Neural progenitor cell (in vitro differentiated cells): ENCODE measurements around the gene DZIP1. TPM values are rescaled to one million over a fixed set of nuclear protein-coding genes. Genes with fewer than 3 reads are reported as not detected.

Source experiments
- DNase-seq: peaks from one replicate; pipeline ENCODE4 v3.0.0-alpha.2; 2016; ENCODE audit warnings: low spot score
- H2AFZ ChIP-seq: fragments of 200-600 bp; sonication (generic); replicated peaks from 2 replicates; pipeline ENCODE4 v1.6.1; 2016; ENCODE audit warnings: antibody characterized with exemption
- H3F3A ChIP-seq: fragments of 200-600 bp; sonication (generic); 2 replicates; pipeline ENCODE4 v1.6.1; 2016; ENCODE audit warnings: antibody characterized with exemption, low read depth
- H3K27ac ChIP-seq: fragments of 200-600 bp; sonication (generic); 2 replicates; pipeline ENCODE4 v1.5.1; 2016; ENCODE audit warnings: mild to moderate bottlenecking
- H3K27me3 ChIP-seq: fragments of 200-600 bp; sonication (generic); 2 replicates; pipeline ENCODE4 v1.6.1; 2016; ENCODE audit warnings: mild to moderate bottlenecking, moderate library complexity
- H3K36me3 ChIP-seq: fragments of 200-600 bp; sonication (generic); 2 replicates; pipeline ENCODE4 v1.5.1; 2016
- H3K4me1 ChIP-seq: fragments of 200-600 bp; sonication (generic); 2 replicates; pipeline ENCODE4 v1.6.1; 2016; ENCODE audit warnings: mixed run types
- H3K4me2 ChIP-seq: fragments of 200-600 bp; sonication (generic); 2 replicates; pipeline ENCODE4 v1.6.1; 2016
- H3K4me3 ChIP-seq: fragments of 200-600 bp; sonication (generic); 2 replicates; pipeline ENCODE4 v1.5.1; 2016
- H3K79me2 ChIP-seq: fragments of 200-600 bp; sonication (generic); 2 replicates; pipeline ENCODE4 v1.6.1; 2016; ENCODE audit warnings: low read depth
- H3K9ac ChIP-seq: fragments of 200-600 bp; sonication (generic); 2 replicates; pipeline ENCODE4 v1.6.1; 2016
- H3K9me3 ChIP-seq: fragments of 200-600 bp; sonication (generic); 2 replicates; pipeline ENCODE4 v1.5.1; 2016; ENCODE audit warnings: low read depth
- H4K20me1 ChIP-seq: fragments of 200-600 bp; sonication (generic); 2 replicates; pipeline ENCODE4 v1.6.1; 2016; ENCODE audit warnings: low read depth
- H3K27ac Mint-ChIP-seq: 3 replicates; pipeline ENCODE4 v1.8.0; 2021; ENCODE audit warnings: mixed read lengths
- H3K27me3 Mint-ChIP-seq: 2 replicates; pipeline ENCODE4 v1.8.0; 2022; ENCODE audit warnings: low read depth, mild to moderate bottlenecking, inconsistent platforms, moderate library complexity, mixed read lengths; ENCODE audit not compliant: insufficient read depth
- H3K36me3 Mint-ChIP-seq: 3 replicates; pipeline ENCODE4 v1.8.0; 2021; ENCODE audit warnings: mixed read lengths
- H3K4me1 Mint-ChIP-seq: 3 replicates; pipeline ENCODE4 v1.8.0; 2021; ENCODE audit warnings: mixed read lengths
- H3K4me3 Mint-ChIP-seq: 3 replicates; pipeline ENCODE4 v1.8.0; 2021; ENCODE audit warnings: mild to moderate bottlenecking, moderate library complexity, mixed read lengths
- H3K9me3 Mint-ChIP-seq: 3 replicates; pipeline ENCODE4 v1.8.0; 2020; ENCODE audit warnings: mixed read lengths
- CTCF ChIP-seq: fragments of 200-600 bp; sonication (generic); IDR thresholded peaks from 2 replicates; pipeline ENCODE4 v1.5.1; 2017; ENCODE audit warnings: antibody characterized with exemption, mild to moderate bottlenecking
- EZH2 ChIP-seq: fragments of 200-600 bp; sonication (generic); IDR thresholded peaks from 2 replicates; pipeline ENCODE4 v1.6.1; 2017; ENCODE audit warnings: antibody characterized with exemption, mild to moderate bottlenecking, moderate library complexity
- EZH2phosphoT487 ChIP-seq: fragments of 200-600 bp; sonication (generic); IDR thresholded peaks from 2 replicates; pipeline ENCODE4 v1.6.1; 2017; ENCODE audit warnings: antibody characterized with exemption
- total RNA-seq: library from RNA; depleted of rRNA; stranded (reverse); fragments of >200 nt; gene quantifications from 2 replicates; pipeline ENCODE4 v1.2.3, GENCODE V29; 2015; ENCODE audit warnings: low replicate concordance

The DZIP1 gene
- total RNA-seq, 1 donor from 2014 or later = 70.4 TPM

- H3K4me1 Mint-ChIP-seq = peaks cover 6% of the 10 kb centered on the region
- Histone ChIP-seq H3K4me2 (no peak overlapping the region), H3K27me3 (peaks cover 12% of the 10 kb centered on the region), H3K9ac (no peak overlapping the region), H2AFZ (no peak overlapping the region), H3K4me3 (no peak overlapping the region), H3K27ac (no peak overlapping the region), H3K9me3 (no peaks in the 10 kb centered on the region), H4K20me1 (no peaks in the 10 kb centered on the region), H3K4me1 (peaks cover 16% of the 10 kb centered on the region), H3F3A (peaks cover 8% of the 10 kb centered on the region), H3K36me3 (no peaks in the 10 kb centered on the region), H3K79me2 (no peaks in the 10 kb centered on the region)
- no peaks in the 10 kb centered on the region for H3K36me3 Mint-ChIP-seq
- no peaks in the 10 kb centered on the region for H3K9me3 Mint-ChIP-seq
- peaks cover 5% of the 10 kb centered on the region for H3K27me3 Mint-ChIP-seq
- no peak overlapping the region for H3K4me3 Mint-ChIP-seq
- no peak for DNase-seq
- no peak for TF ChIP-seq EZH2
- no peak for TF ChIP-seq EZH2phosphoT487
- TF ChIP-seq CTCF = no peak
- H3K27ac Mint-ChIP-seq = no peak overlapping the region
Measured at GRCh38 chr13:95546919-95547318, 97.6 kb downstream of the DZIP1 start.

- Mint-ChIP-seq H3K36me3 (no peaks in the 10 kb centered on the region), H3K4me1 (peaks cover 5% of the 10 kb centered on the region), H3K9me3 (no peaks in the 10 kb centered on the region), H3K27ac (no peak overlapping the region), H3K4me3 (no peak overlapping the region), H3K27me3 (peaks cover 4% of the 10 kb centered on the region)
- Histone ChIP-seq H3K9me3 (no peaks in the 10 kb centered on the region), H4K20me1 (no peaks in the 10 kb centered on the region), H3F3A (peaks cover 8% of the 10 kb centered on the region), H3K27me3 (no peaks in the 10 kb centered on the region), H3K36me3 (no peaks in the 10 kb centered on the region), H3K4me1 (peaks cover 21% of the 10 kb centered on the region), H3K79me2 (no peaks in the 10 kb centered on the region), H3K9ac (no peak overlapping the region), H3K4me3 (no peak overlapping the region), H2AFZ (no peak overlapping the region), H3K4me2 (no peak overlapping the region), H3K27ac (no peak overlapping the region)
- DNase-seq = no peak
- no peak for TF ChIP-seq EZH2phosphoT487
- TF ChIP-seq CTCF = no peak
- no peak for TF ChIP-seq EZH2
Measured at GRCh38 chr13:95544293-95544692, 100.2 kb downstream of the DZIP1 start.

GRCh38 chr13:95541911-95542474, 102.5 kb downstream of the DZIP1 start:
- Histone ChIP-seq H3K27me3 (no peaks in the 10 kb centered on the region), H3K79me2 (no peaks in the 10 kb centered on the region), H3K27ac (no peak overlapping the region), H3K9me3 (no peaks in the 10 kb centered on the region), H2AFZ (no peak overlapping the region), H3K4me3 (no peak overlapping the region), H3K4me2 (no peak overlapping the region), H3K36me3 (no peaks in the 10 kb centered on the region), H3K4me1 (peaks cover 17% of the 10 kb centered on the region), H4K20me1 (no peaks in the 10 kb centered on the region), H3F3A (peaks cover 3% of the 10 kb centered on the region), H3K9ac (no peak overlapping the region)
- Mint-ChIP-seq H3K27me3 (no peaks in the 10 kb centered on the region), H3K36me3 (no peaks in the 10 kb centered on the region), H3K27ac (no peak overlapping the region), H3K9me3 (no peaks in the 10 kb centered on the region), H3K4me3 (no peak overlapping the region), H3K4me1 (peaks cover 3% of the 10 kb centered on the region)
- no peak for TF ChIP-seq CTCF
- TF ChIP-seq EZH2 = no peak
- TF ChIP-seq EZH2phosphoT487 = no peak
- DNase-seq = no peak
